IMR-90 (cell line): Measurements from ENCODE around the gene ASXL3.

Source experiments
- BHLHE40 ChIP-seq: fragments of 150-350 bp; IDR thresholded peaks from 2 replicates; pipeline ENCODE4 v1.6.1; 2016; ENCODE audit warnings: mild to moderate bottlenecking, low read depth, low read length
- ELK1 ChIP-seq: fragments of 150-350 bp; IDR thresholded peaks from 2 replicates; pipeline ENCODE4 v1.6.1; 2016; ENCODE audit warnings: low read depth, mild to moderate bottlenecking, low read length, moderate library complexity, borderline replicate concordance
- FOS ChIP-seq: fragments of 150-350 bp; IDR thresholded peaks from 2 replicates; pipeline ENCODE4 v1.6.1; 2016; ENCODE audit warnings: low read depth, low read length
- NFE2L2 ChIP-seq: fragments of 150-350 bp; IDR thresholded peaks from 2 replicates; pipeline ENCODE4 v1.6.1; 2016; ENCODE audit warnings: low read depth, mild to moderate bottlenecking, low read length
- POLR2A ChIP-seq: IDR thresholded peaks from 2 replicates; pipeline ENCODE4 v1.6.1; 2012; ENCODE audit warnings: mild to moderate bottlenecking, low read depth, low read length
- RAD21 ChIP-seq: IDR thresholded peaks from 2 replicates; pipeline ENCODE4 v1.6.1; 2012; ENCODE audit warnings: low read length, improper control_type of control experiment
- RCOR1 ChIP-seq: IDR thresholded peaks from 2 replicates; pipeline ENCODE4 v1.6.1; 2012; ENCODE audit warnings: mild to moderate bottlenecking, low read length, improper control_type of control experiment; ENCODE audit not compliant: insufficient replicate concordance
- SMC3 ChIP-seq: fragments of 150-350 bp; IDR thresholded peaks from 2 replicates; pipeline ENCODE4 v1.6.1; 2016; ENCODE audit warnings: low read depth, mild to moderate bottlenecking, antibody characterized with exemption, low read length, moderate library complexity
- TF ChIP-seq, protein P1 (sequence below): conservative IDR thresholded peaks from 2 replicates; pipeline ENCODE4 v1.5.1; 2012; ENCODE audit warnings: mild to moderate bottlenecking, low read depth, low read length, improper control_type of control experiment

GRCh38 chr18:33735428-33735827 is 157.4 kb downstream of the ASXL3 start:
- TF ChIP-seq, protein P1, sequence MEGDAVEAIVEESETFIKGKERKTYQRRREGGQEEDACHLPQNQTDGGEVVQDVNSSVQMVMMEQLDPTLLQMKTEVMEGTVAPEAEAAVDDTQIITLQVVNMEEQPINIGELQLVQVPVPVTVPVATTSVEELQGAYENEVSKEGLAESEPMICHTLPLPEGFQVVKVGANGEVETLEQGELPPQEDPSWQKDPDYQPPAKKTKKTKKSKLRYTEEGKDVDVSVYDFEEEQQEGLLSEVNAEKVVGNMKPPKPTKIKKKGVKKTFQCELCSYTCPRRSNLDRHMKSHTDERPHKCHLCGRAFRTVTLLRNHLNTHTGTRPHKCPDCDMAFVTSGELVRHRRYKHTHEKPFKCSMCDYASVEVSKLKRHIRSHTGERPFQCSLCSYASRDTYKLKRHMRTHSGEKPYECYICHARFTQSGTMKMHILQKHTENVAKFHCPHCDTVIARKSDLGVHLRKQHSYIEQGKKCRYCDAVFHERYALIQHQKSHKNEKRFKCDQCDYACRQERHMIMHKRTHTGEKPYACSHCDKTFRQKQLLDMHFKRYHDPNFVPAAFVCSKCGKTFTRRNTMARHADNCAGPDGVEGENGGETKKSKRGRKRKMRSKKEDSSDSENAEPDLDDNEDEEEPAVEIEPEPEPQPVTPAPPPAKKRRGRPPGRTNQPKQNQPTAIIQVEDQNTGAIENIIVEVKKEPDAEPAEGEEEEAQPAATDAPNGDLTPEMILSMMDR = no peak
- TF ChIP-seq POLR2A (no peak), SMC3 (no peak), FOS (no peak), RAD21 (no peak), RCOR1 (no peak), BHLHE40 (no peak), ELK1 (no peak), NFE2L2 (no peak)
